ENCODE results near the gene C6orf47. TPM values are rescaled to one million over a fixed set of nuclear protein-coding genes. Genes with fewer than 3 reads are reported as not detected.

The C6orf47 gene
- total RNA-seq, 4 donors from 2014 or later = 22.2 to 34.9 (median 26.8) TPM

DNA sequence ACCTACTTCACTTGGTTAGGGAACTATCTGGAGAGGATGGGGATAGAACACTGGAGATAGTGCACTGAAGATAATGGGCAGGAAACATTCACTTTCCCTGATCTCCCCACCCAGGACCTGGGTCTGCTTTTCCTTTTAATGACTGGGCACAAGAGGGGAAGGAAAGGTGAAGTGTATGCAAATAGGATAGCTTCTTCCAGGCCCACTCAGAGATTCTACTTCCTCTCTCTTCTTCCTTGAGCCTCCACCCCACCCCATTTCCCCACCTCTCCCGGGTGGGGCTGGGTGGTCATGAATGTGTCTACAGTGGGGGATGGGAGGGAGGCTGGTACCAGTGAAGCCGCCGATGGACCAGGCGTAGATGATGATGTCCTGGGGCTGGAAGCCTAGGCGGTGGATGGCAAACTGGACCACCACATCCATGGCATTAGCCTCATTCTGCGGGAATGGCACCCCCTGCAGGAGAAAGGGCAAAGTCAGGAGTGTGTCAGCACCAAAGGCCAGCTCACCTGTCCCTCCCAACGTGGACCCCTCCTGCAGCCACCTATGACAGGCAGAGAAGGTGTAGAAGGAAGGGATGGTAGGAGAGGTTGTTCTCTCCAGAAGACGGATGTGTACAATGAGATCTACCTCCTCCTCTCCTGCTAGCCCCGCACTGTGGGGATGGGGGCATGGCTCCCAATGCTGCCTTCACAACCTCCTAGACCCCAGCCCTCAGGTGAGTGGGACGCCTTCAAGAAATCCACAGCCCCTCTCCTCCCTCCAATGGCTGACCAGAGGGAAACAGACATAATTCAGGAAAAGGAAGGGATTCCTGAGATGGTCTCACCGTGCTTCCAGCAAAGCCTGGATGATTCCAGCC is 28.9 kb upstream of the C6orf47 start:
- DNase-seq (no peak), ATAC-seq (no peak)
- H3K27me3 ChIP-seq = no peaks in the 10 kb centered on the region

DNA sequence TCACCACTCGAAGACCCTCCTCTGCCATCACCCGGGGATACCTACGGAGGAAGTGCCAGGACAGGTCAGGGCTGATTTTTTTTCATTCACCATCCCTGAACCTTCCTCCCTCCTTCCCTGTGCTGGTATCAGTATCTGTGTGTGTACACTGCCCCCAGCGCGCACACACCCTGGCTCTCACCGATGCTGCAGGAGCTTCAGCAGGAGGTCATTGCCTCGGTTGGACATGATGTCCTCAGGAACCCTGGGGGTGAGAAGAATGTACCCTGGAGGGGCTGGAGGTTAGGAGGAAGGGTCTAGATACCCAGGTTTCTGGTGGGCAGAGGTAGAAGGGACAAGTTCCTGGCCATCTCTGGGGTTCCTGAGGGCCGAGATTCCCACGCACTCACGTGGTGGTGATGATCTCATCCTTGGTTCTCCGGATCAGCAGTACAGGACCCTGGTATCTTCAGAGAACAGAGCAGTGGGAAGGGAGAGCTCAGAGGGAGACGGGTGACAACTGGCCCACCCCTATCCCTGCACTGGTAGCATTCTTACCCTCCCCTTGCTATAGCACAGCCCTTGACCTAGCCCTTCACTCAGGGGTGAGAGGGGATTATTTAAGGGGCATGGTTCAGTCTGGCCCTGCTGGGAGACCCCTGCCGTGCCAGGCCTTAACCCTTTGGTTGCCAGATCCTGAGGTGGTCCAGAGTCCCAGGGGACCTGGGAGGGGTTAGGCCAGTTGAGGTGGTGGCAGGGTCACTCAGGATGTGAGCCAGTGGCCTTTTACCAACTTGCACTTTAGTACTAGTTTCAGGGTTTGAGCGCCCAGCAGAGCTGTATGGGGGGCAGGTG is 27.5 kb upstream of the C6orf47 start:
- TF ChIP-seq CTCF (IDR thresholded peaks at IDR 0.05 in 4 of 5, conservative IDR thresholded peaks at IDR 0.05 in 1 of 5) (no peak), POLR2A (IDR thresholded peaks at IDR 0.05) (no peak)
- Histone ChIP-seq H3K36me3 (peaks cover 0 to 83% of the 10 kb centered on the region in 2 donors), H3K27me3 (no peaks in the 10 kb centered on the region), H3K9me3 (no peaks in the 10 kb centered on the region), H3K4me1 (no peaks in the 10 kb centered on the region), H3K4me3 (no peak overlapping the region), H3K27ac (no peak overlapping the region)
- in situ Hi-C loops (cut with MboI; ENCODE audit: low sequenced_read_pairs in 4 of 4) = loop anchor here in 2 of 4 donors (5.0 to 25.0 kb wide), 3 partner anchors 84 to 274 kb away; partner anchors contain the start of genes DXO (in 1 of the 2), NELFE (in 1 of the 2) and SKIC2 (in 1 of the 2)
- ATAC-seq = no peak
- DNase-seq = no peak
- intact Hi-C loops (cut with DNase I; ENCODE audit: low total_unique reads) = no loop called here

More for the DNA sequence above, 28.9 kb upstream of the C6orf47 start:
- no peaks in the 10 kb centered on the region for H3K4me1 ChIP-seq
- no peak overlapping the region for H3K27ac ChIP-seq
- intact Hi-C loops (cut with DNase I; ENCODE audit: low total_unique reads) (no loop called here), in situ Hi-C loops (cut with MboI; ENCODE audit: low sequenced_read_pairs in 4 of 4) (loop anchor here in 2 of 4 donors (5.0 to 25.0 kb wide), 3 partner anchors 83 to 273 kb away; partner anchors contain the start of genes DXO (in 1 of the 2), NELFE (in 1 of the 2) and SKIC2 (in 1 of the 2))
- peaks cover 0 to 94% of the 10 kb centered on the region in 2 donors for H3K36me3 ChIP-seq
- no peaks in the 10 kb centered on the region for H3K9me3 ChIP-seq
- TF ChIP-seq POLR2A (IDR thresholded peaks at IDR 0.05) = no peak
- no peak for TF ChIP-seq CTCF (IDR thresholded peaks at IDR 0.05 in 4 of 5, conservative IDR thresholded peaks at IDR 0.05 in 1 of 5)
- H3K4me3 ChIP-seq = no peak overlapping the region

GRCh38 chr6:31687321-31687720 is 26.7 kb upstream of the C6orf47 start:
- intact Hi-C loops (cut with DNase I; ENCODE audit: low total_unique reads) (no loop called here), in situ Hi-C loops (cut with MboI; ENCODE audit: low sequenced_read_pairs in 4 of 4) (loop anchor here in 2 of 4 donors (5.0 to 25.0 kb wide), 3 partner anchors 85 to 275 kb away; partner anchors contain the start of genes DXO (in 1 of the 2), NELFE (in 1 of the 2) and SKIC2 (in 1 of the 2))

More at GRCh38 chr6:31687321-31687720, 26.7 kb upstream of the C6orf47 start:
- no peaks in the 10 kb centered on the region for H3K4me1 ChIP-seq
- H3K36me3 ChIP-seq = peaks cover 0 to 75% of the 10 kb centered on the region in 2 donors
- H3K27me3 ChIP-seq = no peaks in the 10 kb centered on the region
- DNase-seq (no peak), ATAC-seq (no peak)
- H3K27ac ChIP-seq = no peak overlapping the region
- H3K9me3 ChIP-seq = no peaks in the 10 kb centered on the region
- no peak overlapping the region for H3K4me3 ChIP-seq
- TF ChIP-seq CTCF (IDR thresholded peaks at IDR 0.05 in 4 of 5, conservative IDR thresholded peaks at IDR 0.05 in 1 of 5) = no peak
- no peak for TF ChIP-seq POLR2A (IDR thresholded peaks at IDR 0.05)

All from gastrocnemius medialis (tissue), 4 donors.